OCI-M2 (cell line): ENCODE results near the gene SBF2.

Experiments
- DNase-seq: peaks from one replicate; lab custom pipeline; 2025; ENCODE audit not compliant: unreplicated experiment; lab: John Stamatoyannopoulos, UW

The SBF2 gene

DNA sequence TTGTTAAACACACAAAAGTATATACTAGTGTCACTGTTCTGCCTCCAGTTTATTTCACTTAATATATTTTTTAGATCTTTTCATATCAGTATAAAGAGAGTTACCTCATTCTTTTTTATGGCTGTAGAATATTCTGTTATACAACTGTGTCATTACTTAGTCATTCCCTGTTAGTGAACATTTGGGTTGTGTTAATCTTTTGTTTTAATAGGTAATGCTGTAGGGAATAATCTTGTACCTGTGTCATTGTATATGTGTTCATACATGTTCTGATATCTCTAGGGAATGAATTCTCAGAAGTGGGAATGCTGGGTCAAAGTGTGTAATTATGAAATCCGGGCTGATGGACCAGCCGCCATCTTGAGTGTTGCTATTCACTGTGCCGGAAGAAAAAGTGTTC lies 558.8 kb downstream of the SBF2 start:
- no peak for DNase-seq

GRCh38 chr11:9733212-9733611 lies 560.8 kb downstream of the SBF2 start:
- no peak for DNase-seq

DNA sequence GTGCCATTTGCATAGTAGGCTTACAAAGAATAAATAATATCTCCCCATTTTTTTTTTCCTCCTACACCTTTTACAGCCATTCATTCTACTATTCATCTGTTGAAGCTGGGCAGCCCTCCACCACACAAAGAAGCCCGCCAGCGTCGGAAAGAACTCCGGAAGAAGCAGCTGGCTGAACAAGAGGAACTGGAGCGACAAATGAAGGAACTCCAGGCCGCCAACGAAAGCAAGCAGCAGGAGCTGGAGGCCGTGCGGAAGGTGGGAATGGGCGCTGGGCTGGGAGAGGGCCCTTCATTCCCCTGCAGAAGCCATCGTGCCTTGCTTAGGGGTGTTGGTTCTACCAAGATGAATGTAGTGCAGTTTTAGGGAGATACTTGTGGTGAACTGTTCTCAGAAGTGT lies 561.6 kb downstream of the SBF2 start:
- DNase-seq = no peak

GRCh38 chr11:9731256-9731655 lies 562.8 kb downstream of the SBF2 start:
- DNase-seq = no peak
